IPS-18c (cell line): Measurements from ENCODE around the gene DDX43.
"Not testable (repeated sequence)": the region's sequence is repeated elsewhere in the genome, so short reads cannot be mapped to it uniquely, and the experiment has no call there.

ENCODE experiments used
- H3K4me3 ChIP-seq: 2 replicates; pipeline ENCODE4 v1.7.0; 2013; ENCODE audit warnings: low read depth, mild to moderate bottlenecking, low read length, moderate library complexity; ENCODE audit not compliant: insufficient read depth
- H3K9me3 ChIP-seq: one replicate; pipeline ENCODE4 v1.6.1; 2013; ENCODE audit warnings: mild to moderate bottlenecking, low read length, moderate library complexity; ENCODE audit not compliant: control insufficient read depth, insufficient read depth

DDX43 gene

GRCh38 chr6:73377225-73377624 is 17.4 kb upstream of the DDX43 start:
- no peak overlapping the region for H3K4me3 ChIP-seq

GRCh38 chr6:73381531-73381930 is 13.1 kb upstream of the DDX43 start:
- H3K4me3 ChIP-seq, H3K9me3 ChIP-seq: not testable (repeated sequence)

More at GRCh38 chr6:73377225-73377624, 17.4 kb upstream of the DDX43 start:
- H3K9me3 ChIP-seq = peaks cover 3% of the 10 kb centered on the region

- Histone ChIP-seq H3K9me3 (no peaks in the 10 kb centered on the region), H3K4me3 (no peak overlapping the region)
These were observed 12.0 kb upstream of the DDX43 start for GRCh38 chr6:73382462-73383113.

GRCh38 chr6:73388433-73388799 is 6.2 kb upstream of the DDX43 start:
- peak overlapping the region; percentile 43; the same call in 1 of the 2 replicates for H3K4me3 ChIP-seq
- no peaks in the 10 kb centered on the region for H3K9me3 ChIP-seq

- H3K4me3 ChIP-seq = peak overlapping the region; percentile 43
- H3K9me3 ChIP-seq = no peaks in the 10 kb centered on the region
These were observed 5.7 kb upstream of the DDX43 start for GRCh38 chr6:73388800-73389512.

GRCh38 chr6:73389854-73390253 is 4.8 kb upstream of the DDX43 start:
- Histone ChIP-seq H3K4me3 (no peak overlapping the region), H3K9me3 (no peaks in the 10 kb centered on the region)

- Histone ChIP-seq H3K4me3 (no peak overlapping the region), H3K9me3 (no peaks in the 10 kb centered on the region)
These were observed 3.0 kb upstream of the DDX43 start for GRCh38 chr6:73391675-73392074.

- H3K9me3 ChIP-seq, H3K4me3 ChIP-seq: not testable (repeated sequence)
These were observed 2.4 kb upstream of the DDX43 start for GRCh38 chr6:73392188-73392587.

GRCh38 chr6:73393278-73393677 is 1.4 kb upstream of the DDX43 start:
- no peak overlapping the region for H3K4me3 ChIP-seq

GRCh38 chr6:73395875-73396274 is 1.2 kb downstream of the DDX43 start:
- Histone ChIP-seq H3K4me3 (no peak overlapping the region), H3K9me3 (no peaks in the 10 kb centered on the region)

More at GRCh38 chr6:73393278-73393677, 1.4 kb upstream of the DDX43 start:
- H3K9me3 ChIP-seq = no peaks in the 10 kb centered on the region

- H3K4me3 ChIP-seq = no peak overlapping the region
- no peaks in the 10 kb centered on the region for H3K9me3 ChIP-seq
These were observed 6.0 kb downstream of the DDX43 start for GRCh38 chr6:73400656-73401055.

- no peak overlapping the region for H3K4me3 ChIP-seq
- H3K9me3 ChIP-seq = no peaks in the 10 kb centered on the region
These were observed 14.8 kb downstream of the DDX43 start for GRCh38 chr6:73409395-73409794.

- Histone ChIP-seq H3K4me3 (no peak overlapping the region), H3K9me3 (no peaks in the 10 kb centered on the region)
These were observed 18.5 kb downstream of the DDX43 start for GRCh38 chr6:73413102-73413501.

GRCh38 chr6:73418081-73418741 is 23.6 kb downstream of the DDX43 start:
- no peaks in the 10 kb centered on the region for H3K9me3 ChIP-seq
- H3K4me3 ChIP-seq = no peak overlapping the region

- Histone ChIP-seq H3K9me3 (no peaks in the 10 kb centered on the region), H3K4me3 (no peak overlapping the region)
These were observed 26.9 kb downstream of the DDX43 start for GRCh38 chr6:73421534-73421933.

GRCh38 chr6:73435236-73435635 is 40.6 kb downstream of the DDX43 start:
- peaks cover 1% of the 10 kb centered on the region for H3K9me3 ChIP-seq
- no peak overlapping the region for H3K4me3 ChIP-seq

- H3K9me3 ChIP-seq = peaks cover 2% of the 10 kb centered on the region
These were observed 48.9 kb downstream of the DDX43 start for GRCh38 chr6:73443555-73443954.

More at GRCh38 chr6:73443555-73443954, 48.9 kb downstream of the DDX43 start:
- no peak overlapping the region for H3K4me3 ChIP-seq
